Smooth muscle cell (in vitro differentiated cells): ENCODE results near the gene FAM240A. TPM values are rescaled to one million over a fixed set of nuclear protein-coding genes. Genes with fewer than 3 reads are reported as not detected.

ENCODE experiments used
- DNase-seq: peaks from one replicate; lab custom pipeline; 2025; ENCODE audit not compliant: unreplicated experiment; lab: John Stamatoyannopoulos, UW
- H2AFZ ChIP-seq: fragments of 200-600 bp; sonication (generic); 2 replicates; pipeline ENCODE4 v1.6.0; 2016; ENCODE audit warnings: antibody characterized with exemption, low read depth, mild to moderate bottlenecking
- H3F3A ChIP-seq: fragments of 200-600 bp; sonication (generic); 2 replicates; pipeline ENCODE4 v1.6.0; 2017; ENCODE audit warnings: antibody characterized with exemption, low read depth
- H3K27ac ChIP-seq: fragments of 200-600 bp; sonication (generic); 2 replicates; pipeline ENCODE4 v1.5.1; 2016; ENCODE audit warnings: low read depth, mild to moderate bottlenecking
- H3K27me3 ChIP-seq: fragments of 200-600 bp; sonication (generic); 2 replicates; pipeline ENCODE4 v1.6.1; 2016; ENCODE audit warnings: low read depth, mild to moderate bottlenecking
- H3K36me3 ChIP-seq: fragments of 200-600 bp; sonication (generic); 2 replicates; pipeline ENCODE4 v1.5.1; 2016; ENCODE audit warnings: low read depth
- H3K4me1 ChIP-seq: fragments of 200-600 bp; sonication (generic); 2 replicates; pipeline ENCODE4 v1.5.1; 2016; ENCODE audit warnings: low read depth
- H3K4me2 ChIP-seq: fragments of 200-600 bp; sonication (generic); 2 replicates; pipeline ENCODE4 v1.6.0; 2016; ENCODE audit warnings: mild to moderate bottlenecking
- H3K4me3 ChIP-seq: fragments of 200-600 bp; sonication (generic); 2 replicates; pipeline ENCODE4 v1.5.1; 2016; ENCODE audit warnings: mild to moderate bottlenecking
- H3K79me2 ChIP-seq: fragments of 200-600 bp; sonication (generic); 2 replicates; pipeline ENCODE4 v1.6.0; 2016; ENCODE audit warnings: low read depth, mild to moderate bottlenecking
- H3K9ac ChIP-seq: fragments of 200-600 bp; sonication (generic); 2 replicates; pipeline ENCODE4 v1.6.0; 2016; ENCODE audit warnings: low read depth
- H3K9me3 ChIP-seq: fragments of 200-600 bp; sonication (generic); replicated peaks from 2 replicates; pipeline ENCODE4 v1.5.1; 2016; ENCODE audit warnings: low read depth
- H4K20me1 ChIP-seq: fragments of 200-600 bp; sonication (generic); 2 replicates; pipeline ENCODE4 v1.6.0; 2016; ENCODE audit warnings: low read depth
- WGBS: methylation state at CpG from one replicate; pipeline ENCODE4 v1.1.7; 2016; ENCODE audit warnings: low lambda C conversion rate; 5-methylcytosine and 5-hydroxymethylcytosine counted together
- polyA plus RNA-seq: library from polyadenylated mRNA; unstranded; fragments of >200 nt; fragmentation: Nextera tagmentation; extraction: Ambion mirVana; gene quantifications from 2 replicates; pipeline ENCODE4 v1.2.1, GENCODE V29; 2016
- total RNA-seq: library from RNA; depleted of rRNA; stranded (reverse); fragments of >200 nt; gene quantifications from 2 replicates; pipeline ENCODE4 v1.2.3, GENCODE V29; 2014
- TF ChIP-seq, protein P1 (sequence below): fragments of 200-600 bp; sonication (generic); IDR thresholded peaks from 2 replicates; pipeline ENCODE4 v1.5.1; 2017; ENCODE audit warnings: borderline replicate concordance, mild to moderate bottlenecking, antibody characterized with exemption; ENCODE audit not compliant: insufficient read depth, poor library complexity, severe bottlenecking

Gene FAM240A
- total and polyA plus RNA-seq, 2 experiments from 2014 or later = not detected

DNA sequence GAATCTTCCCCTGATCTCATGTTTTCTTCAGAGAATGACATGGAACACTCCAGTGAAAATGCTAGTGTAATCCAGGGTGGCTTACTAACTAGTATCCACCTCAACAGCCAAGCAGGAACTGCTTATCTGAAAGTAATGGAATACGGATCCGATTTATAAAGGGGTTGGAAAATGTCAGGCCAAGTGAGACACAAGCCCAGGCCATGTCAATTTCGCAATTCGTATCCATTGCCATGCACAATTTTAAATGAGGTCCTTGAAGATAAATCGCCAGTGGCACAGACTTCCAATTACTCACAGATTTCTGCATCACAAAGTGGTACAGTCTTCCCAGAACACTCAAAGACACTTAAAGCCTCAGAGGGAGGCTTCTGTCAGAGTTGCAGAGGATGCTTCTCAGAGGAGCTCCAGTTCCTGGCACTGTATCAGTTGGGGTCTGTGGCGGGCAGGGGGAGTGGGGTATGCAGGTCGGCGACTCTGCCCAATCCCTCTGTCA is 16.5 kb upstream of the FAM240A start:
- H3K79me2 ChIP-seq = no peaks in the 10 kb centered on the region
- no peaks in the 10 kb centered on the region for H3K27me3 ChIP-seq
- no peaks in the 10 kb centered on the region for H4K20me1 ChIP-seq
- no peak overlapping the region for H3K9ac ChIP-seq
- H2AFZ ChIP-seq = no peak overlapping the region
- TF ChIP-seq, protein P1, sequence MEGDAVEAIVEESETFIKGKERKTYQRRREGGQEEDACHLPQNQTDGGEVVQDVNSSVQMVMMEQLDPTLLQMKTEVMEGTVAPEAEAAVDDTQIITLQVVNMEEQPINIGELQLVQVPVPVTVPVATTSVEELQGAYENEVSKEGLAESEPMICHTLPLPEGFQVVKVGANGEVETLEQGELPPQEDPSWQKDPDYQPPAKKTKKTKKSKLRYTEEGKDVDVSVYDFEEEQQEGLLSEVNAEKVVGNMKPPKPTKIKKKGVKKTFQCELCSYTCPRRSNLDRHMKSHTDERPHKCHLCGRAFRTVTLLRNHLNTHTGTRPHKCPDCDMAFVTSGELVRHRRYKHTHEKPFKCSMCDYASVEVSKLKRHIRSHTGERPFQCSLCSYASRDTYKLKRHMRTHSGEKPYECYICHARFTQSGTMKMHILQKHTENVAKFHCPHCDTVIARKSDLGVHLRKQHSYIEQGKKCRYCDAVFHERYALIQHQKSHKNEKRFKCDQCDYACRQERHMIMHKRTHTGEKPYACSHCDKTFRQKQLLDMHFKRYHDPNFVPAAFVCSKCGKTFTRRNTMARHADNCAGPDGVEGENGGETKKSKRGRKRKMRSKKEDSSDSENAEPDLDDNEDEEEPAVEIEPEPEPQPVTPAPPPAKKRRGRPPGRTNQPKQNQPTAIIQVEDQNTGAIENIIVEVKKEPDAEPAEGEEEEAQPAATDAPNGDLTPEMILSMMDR = no peak
- DNase-seq = no peak
- WGBS = 83% methylated on average over 8 of the region's 8 CpGs
- H3K36me3 ChIP-seq = no peaks in the 10 kb centered on the region
- H3K27ac ChIP-seq = no peak overlapping the region
- no peaks in the 10 kb centered on the region for H3F3A ChIP-seq
- no peak overlapping the region for H3K4me3 ChIP-seq
- H3K9me3 ChIP-seq = no peaks in the 10 kb centered on the region
- no peaks in the 10 kb centered on the region for H3K4me1 ChIP-seq
- no peak overlapping the region for H3K4me2 ChIP-seq

DNA sequence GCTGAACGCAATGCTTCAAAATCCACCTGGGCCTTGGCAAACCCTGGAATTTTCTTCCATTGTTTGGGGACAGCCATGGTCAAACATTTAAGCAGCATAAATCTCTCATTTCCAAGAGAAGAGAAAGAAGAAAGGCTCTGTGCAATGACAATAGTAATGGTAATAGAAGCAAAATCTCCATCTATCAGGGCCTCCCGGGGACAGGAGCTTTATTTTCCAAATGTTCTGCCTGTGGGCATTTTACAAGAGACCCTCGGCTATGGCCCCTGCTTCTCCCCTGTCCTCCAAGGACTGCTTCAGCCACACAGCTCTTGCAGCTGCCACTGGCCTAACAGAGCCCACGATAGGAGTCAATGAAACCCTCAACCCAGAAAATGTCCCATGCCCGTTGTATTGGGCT is 12.7 kb upstream of the FAM240A start:
- Histone ChIP-seq H3K9ac (no peak overlapping the region), H3F3A (no peaks in the 10 kb centered on the region), H3K36me3 (no peaks in the 10 kb centered on the region), H3K79me2 (no peaks in the 10 kb centered on the region), H3K4me3 (no peak overlapping the region), H4K20me1 (no peaks in the 10 kb centered on the region), H3K27ac (no peak overlapping the region), H3K9me3 (no peaks in the 10 kb centered on the region), H3K4me1 (no peaks in the 10 kb centered on the region), H2AFZ (no peak overlapping the region), H3K27me3 (no peaks in the 10 kb centered on the region), H3K4me2 (no peak overlapping the region)
- TF ChIP-seq, protein P1 = no peak
- DNase-seq = no peak
- 81% methylated on average over 5 of the region's 5 CpGs for WGBS

DNA sequence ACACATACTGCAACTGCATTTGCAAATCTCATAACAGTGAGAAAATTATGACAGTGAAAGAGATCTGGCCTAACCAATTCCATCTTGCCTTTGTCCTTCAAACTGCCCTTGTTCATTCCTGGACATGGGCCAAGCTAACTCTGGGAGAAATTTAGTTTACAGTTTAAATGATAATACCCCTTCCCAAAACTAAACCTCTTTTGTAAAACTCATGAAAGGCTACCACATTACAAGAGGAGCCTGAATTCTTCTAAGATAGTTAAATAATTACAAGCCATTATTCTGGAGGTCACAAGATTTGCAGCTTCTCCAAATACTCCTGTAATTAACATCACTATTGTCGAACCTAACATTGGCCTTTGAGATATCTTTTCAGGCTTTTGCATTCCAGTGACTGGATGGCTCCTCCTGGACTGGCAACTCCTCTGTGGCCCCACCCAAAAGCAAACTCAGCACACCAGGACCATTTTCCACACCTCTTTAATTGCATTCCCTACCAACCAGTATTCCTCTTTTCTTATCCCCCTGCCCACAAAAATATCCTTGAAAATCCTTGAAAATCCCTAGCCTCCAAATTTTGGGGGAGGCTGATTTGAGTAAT is 8.8 kb upstream of the FAM240A start:
- H3K27ac ChIP-seq = no peak overlapping the region
- no peaks in the 10 kb centered on the region for H3K36me3 ChIP-seq
- no peak overlapping the region for H3K4me2 ChIP-seq
- TF ChIP-seq, protein P1 = no peak
- H3K4me3 ChIP-seq = no peak overlapping the region
- no peak overlapping the region for H2AFZ ChIP-seq
- no peaks in the 10 kb centered on the region for H3F3A ChIP-seq
- no peak overlapping the region for H3K9ac ChIP-seq
- 65% methylated on average over 1 of the region's 1 CpG for WGBS
- no peaks in the 10 kb centered on the region for H3K27me3 ChIP-seq
- no peaks in the 10 kb centered on the region for H3K9me3 ChIP-seq
- H3K79me2 ChIP-seq = no peaks in the 10 kb centered on the region
- DNase-seq = no peak
- no peaks in the 10 kb centered on the region for H4K20me1 ChIP-seq
- H3K4me1 ChIP-seq = no peaks in the 10 kb centered on the region

DNA sequence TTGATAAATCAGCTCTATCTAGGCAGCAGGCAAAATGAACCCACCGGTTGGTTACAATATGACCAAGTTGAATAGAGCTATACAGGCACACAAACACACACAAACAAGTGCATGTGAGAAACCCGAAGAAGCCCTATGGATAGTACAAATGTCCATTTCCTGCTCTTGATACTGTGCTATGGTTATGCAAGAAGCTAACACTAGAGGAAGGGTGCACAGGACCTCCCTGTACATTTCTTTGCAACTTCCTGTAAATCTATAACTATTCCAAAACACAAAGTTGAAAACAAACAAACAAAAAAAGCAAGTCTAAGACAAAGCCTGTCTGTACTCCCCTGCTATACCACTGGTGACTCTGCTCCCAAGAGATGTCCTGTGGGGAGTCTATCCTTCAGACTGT is 8.2 kb upstream of the FAM240A start:
- WGBS = 98% methylated on average over 2 of the region's 2 CpGs
- Histone ChIP-seq H3K79me2 (no peaks in the 10 kb centered on the region), H3K4me1 (no peaks in the 10 kb centered on the region), H4K20me1 (no peaks in the 10 kb centered on the region), H2AFZ (no peak overlapping the region), H3K27ac (no peak overlapping the region), H3F3A (no peaks in the 10 kb centered on the region), H3K4me2 (no peak overlapping the region), H3K36me3 (no peaks in the 10 kb centered on the region), H3K9me3 (no peaks in the 10 kb centered on the region), H3K27me3 (no peaks in the 10 kb centered on the region), H3K9ac (no peak overlapping the region), H3K4me3 (no peak overlapping the region)
- TF ChIP-seq, protein P1 = no peak
- DNase-seq = no peak
